Smooth muscle cell (in vitro differentiated cells): ENCODE measurements around the gene ZDHHC19. TPM values are rescaled to one million over a fixed set of nuclear protein-coding genes. Genes with fewer than 3 reads are reported as not detected.

ENCODE experiments used
- DNase-seq: peaks from one replicate; lab custom pipeline; 2025; ENCODE audit not compliant: unreplicated experiment; lab: John Stamatoyannopoulos, UW
- H2AFZ ChIP-seq: fragments of 200-600 bp; sonication (generic); 2 replicates; pipeline ENCODE4 v1.6.0; 2016; ENCODE audit warnings: antibody characterized with exemption, low read depth, mild to moderate bottlenecking
- H3F3A ChIP-seq: fragments of 200-600 bp; sonication (generic); 2 replicates; pipeline ENCODE4 v1.6.0; 2017; ENCODE audit warnings: antibody characterized with exemption, low read depth
- H3K27ac ChIP-seq: fragments of 200-600 bp; sonication (generic); 2 replicates; pipeline ENCODE4 v1.5.1; 2016; ENCODE audit warnings: low read depth, mild to moderate bottlenecking
- H3K27me3 ChIP-seq: fragments of 200-600 bp; sonication (generic); 2 replicates; pipeline ENCODE4 v1.6.1; 2016; ENCODE audit warnings: low read depth, mild to moderate bottlenecking
- H3K36me3 ChIP-seq: fragments of 200-600 bp; sonication (generic); 2 replicates; pipeline ENCODE4 v1.5.1; 2016; ENCODE audit warnings: low read depth
- H3K4me1 ChIP-seq: fragments of 200-600 bp; sonication (generic); 2 replicates; pipeline ENCODE4 v1.5.1; 2016; ENCODE audit warnings: low read depth
- H3K4me2 ChIP-seq: fragments of 200-600 bp; sonication (generic); 2 replicates; pipeline ENCODE4 v1.6.0; 2016; ENCODE audit warnings: mild to moderate bottlenecking
- H3K4me3 ChIP-seq: fragments of 200-600 bp; sonication (generic); 2 replicates; pipeline ENCODE4 v1.5.1; 2016; ENCODE audit warnings: mild to moderate bottlenecking
- H3K79me2 ChIP-seq: fragments of 200-600 bp; sonication (generic); 2 replicates; pipeline ENCODE4 v1.6.0; 2016; ENCODE audit warnings: low read depth, mild to moderate bottlenecking
- H3K9ac ChIP-seq: fragments of 200-600 bp; sonication (generic); 2 replicates; pipeline ENCODE4 v1.6.0; 2016; ENCODE audit warnings: low read depth
- H3K9me3 ChIP-seq: fragments of 200-600 bp; sonication (generic); replicated peaks from 2 replicates; pipeline ENCODE4 v1.5.1; 2016; ENCODE audit warnings: low read depth
- H4K20me1 ChIP-seq: fragments of 200-600 bp; sonication (generic); 2 replicates; pipeline ENCODE4 v1.6.0; 2016; ENCODE audit warnings: low read depth
- WGBS: methylation state at CpG from one replicate; pipeline ENCODE4 v1.1.7; 2016; ENCODE audit warnings: low lambda C conversion rate; 5-methylcytosine and 5-hydroxymethylcytosine counted together
- polyA plus RNA-seq: library from polyadenylated mRNA; unstranded; fragments of >200 nt; fragmentation: Nextera tagmentation; extraction: Ambion mirVana; gene quantifications from 2 replicates; pipeline ENCODE4 v1.2.1, GENCODE V29; 2016
- total RNA-seq: library from RNA; depleted of rRNA; stranded (reverse); fragments of >200 nt; gene quantifications from 2 replicates; pipeline ENCODE4 v1.2.3, GENCODE V29; 2014
- TF ChIP-seq, protein P1 (sequence below): fragments of 200-600 bp; sonication (generic); IDR thresholded peaks from 2 replicates; pipeline ENCODE4 v1.5.1; 2017; ENCODE audit warnings: borderline replicate concordance, mild to moderate bottlenecking, antibody characterized with exemption; ENCODE audit not compliant: insufficient read depth, poor library complexity, severe bottlenecking

The ZDHHC19 gene
- total and polyA plus RNA-seq, 2 experiments from 2014 or later, result not detected

DNA sequence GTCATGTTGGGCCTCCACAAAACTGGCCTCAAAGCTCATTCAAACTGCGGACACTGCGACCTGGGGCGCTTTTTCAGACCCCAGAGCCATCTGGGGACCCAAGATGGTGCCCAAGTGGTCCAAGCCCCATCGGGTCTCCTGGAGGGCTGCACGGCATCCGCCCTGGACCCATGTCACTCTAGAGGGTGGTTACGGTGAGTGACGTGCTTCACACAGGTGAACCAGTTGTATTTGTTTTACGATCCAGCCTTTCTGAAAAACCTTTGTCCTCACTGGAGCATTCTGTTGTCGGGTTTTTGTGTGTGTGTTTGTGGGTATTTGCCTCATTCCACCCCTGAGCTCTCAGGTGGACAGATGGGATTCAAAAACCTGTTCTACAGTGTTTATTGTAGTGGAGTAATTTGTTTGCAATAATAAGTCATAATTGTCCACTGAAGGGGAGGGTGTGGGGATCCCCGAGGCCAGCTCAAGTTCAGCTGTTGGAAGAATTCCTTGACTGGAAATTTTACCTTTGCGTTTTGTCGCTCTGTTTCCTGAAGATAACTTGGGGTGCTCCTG lies 7.0 kb upstream of the ZDHHC19 start:
- Histone ChIP-seq H3K9ac (no peak overlapping the region), H3K27me3 (peaks cover 9% of the 10 kb centered on the region), H3K9me3 (no peaks in the 10 kb centered on the region), H3F3A (no peaks in the 10 kb centered on the region), H4K20me1 (no peaks in the 10 kb centered on the region), H3K27ac (no peak overlapping the region), H2AFZ (no peak overlapping the region), H3K36me3 (no peaks in the 10 kb centered on the region), H3K4me1 (peaks cover 3% of the 10 kb centered on the region), H3K4me3 (no peak overlapping the region), H3K4me2 (no peak overlapping the region), H3K79me2 (no peaks in the 10 kb centered on the region)
- WGBS, result 92% methylated on average over 13 of the region's 13 CpGs
- TF ChIP-seq, protein P1, sequence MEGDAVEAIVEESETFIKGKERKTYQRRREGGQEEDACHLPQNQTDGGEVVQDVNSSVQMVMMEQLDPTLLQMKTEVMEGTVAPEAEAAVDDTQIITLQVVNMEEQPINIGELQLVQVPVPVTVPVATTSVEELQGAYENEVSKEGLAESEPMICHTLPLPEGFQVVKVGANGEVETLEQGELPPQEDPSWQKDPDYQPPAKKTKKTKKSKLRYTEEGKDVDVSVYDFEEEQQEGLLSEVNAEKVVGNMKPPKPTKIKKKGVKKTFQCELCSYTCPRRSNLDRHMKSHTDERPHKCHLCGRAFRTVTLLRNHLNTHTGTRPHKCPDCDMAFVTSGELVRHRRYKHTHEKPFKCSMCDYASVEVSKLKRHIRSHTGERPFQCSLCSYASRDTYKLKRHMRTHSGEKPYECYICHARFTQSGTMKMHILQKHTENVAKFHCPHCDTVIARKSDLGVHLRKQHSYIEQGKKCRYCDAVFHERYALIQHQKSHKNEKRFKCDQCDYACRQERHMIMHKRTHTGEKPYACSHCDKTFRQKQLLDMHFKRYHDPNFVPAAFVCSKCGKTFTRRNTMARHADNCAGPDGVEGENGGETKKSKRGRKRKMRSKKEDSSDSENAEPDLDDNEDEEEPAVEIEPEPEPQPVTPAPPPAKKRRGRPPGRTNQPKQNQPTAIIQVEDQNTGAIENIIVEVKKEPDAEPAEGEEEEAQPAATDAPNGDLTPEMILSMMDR, result no peak
- DNase-seq, result no peak

DNA sequence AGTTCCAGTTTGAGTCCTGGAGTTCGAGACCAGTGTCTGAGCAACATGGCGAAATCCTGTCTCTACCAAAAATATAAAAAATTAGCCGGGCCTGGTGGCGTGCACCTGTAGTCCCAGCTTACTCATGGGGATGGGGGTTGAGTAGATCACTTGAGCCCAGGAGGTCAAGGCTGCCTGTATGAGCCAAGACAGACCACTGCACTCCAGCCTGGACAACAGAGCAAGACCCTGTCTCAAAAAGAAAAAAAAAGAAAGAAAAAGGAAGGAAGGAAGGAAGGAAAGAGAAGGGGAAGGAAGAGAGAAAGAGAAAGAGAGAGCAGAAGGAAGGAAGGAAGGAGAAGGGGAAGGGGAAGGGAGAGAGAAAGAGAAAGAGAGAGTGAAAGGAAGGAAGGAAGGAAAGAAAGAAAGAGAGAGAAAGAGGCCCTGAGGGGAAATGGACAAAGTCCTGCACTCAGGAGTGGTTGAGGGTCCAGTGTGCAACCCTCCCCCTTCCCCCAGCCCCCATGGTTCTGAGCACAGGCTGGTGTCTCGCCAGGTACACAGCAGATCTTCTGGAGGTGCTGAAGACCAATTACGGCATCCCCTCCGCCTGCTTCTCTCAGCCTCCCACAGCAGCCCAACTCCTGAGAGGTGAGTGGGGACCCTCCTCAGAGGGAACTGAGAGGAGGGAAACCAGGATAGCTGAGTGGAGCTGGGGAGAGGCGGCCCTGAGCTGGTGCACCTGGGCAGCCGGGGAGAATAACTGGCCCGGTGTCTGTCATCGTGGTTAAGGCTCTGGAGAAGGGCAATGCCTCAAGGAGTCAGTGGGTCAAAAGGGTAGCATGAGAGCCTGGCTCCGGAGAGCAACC lies 6.3 kb upstream of the ZDHHC19 start:
- no peaks in the 10 kb centered on the region for H4K20me1 ChIP-seq
- no peaks in the 10 kb centered on the region for H3K79me2 ChIP-seq
- H3K9ac ChIP-seq, result no peak overlapping the region
- no peaks in the 10 kb centered on the region for H3K9me3 ChIP-seq
- no peak for DNase-seq
- H2AFZ ChIP-seq, result no peak overlapping the region
- peaks cover 3% of the 10 kb centered on the region for H3K4me1 ChIP-seq
- H3K27me3 ChIP-seq, result peaks cover 9% of the 10 kb centered on the region
- H3F3A ChIP-seq, result no peaks in the 10 kb centered on the region
- 96% methylated on average over 12 of the region's 12 CpGs for WGBS
- no peak overlapping the region for H3K27ac ChIP-seq
- H3K36me3 ChIP-seq, result no peaks in the 10 kb centered on the region
- no peak overlapping the region for H3K4me3 ChIP-seq
- TF ChIP-seq, protein P1, result no peak
- H3K4me2 ChIP-seq, result no peak overlapping the region

DNA sequence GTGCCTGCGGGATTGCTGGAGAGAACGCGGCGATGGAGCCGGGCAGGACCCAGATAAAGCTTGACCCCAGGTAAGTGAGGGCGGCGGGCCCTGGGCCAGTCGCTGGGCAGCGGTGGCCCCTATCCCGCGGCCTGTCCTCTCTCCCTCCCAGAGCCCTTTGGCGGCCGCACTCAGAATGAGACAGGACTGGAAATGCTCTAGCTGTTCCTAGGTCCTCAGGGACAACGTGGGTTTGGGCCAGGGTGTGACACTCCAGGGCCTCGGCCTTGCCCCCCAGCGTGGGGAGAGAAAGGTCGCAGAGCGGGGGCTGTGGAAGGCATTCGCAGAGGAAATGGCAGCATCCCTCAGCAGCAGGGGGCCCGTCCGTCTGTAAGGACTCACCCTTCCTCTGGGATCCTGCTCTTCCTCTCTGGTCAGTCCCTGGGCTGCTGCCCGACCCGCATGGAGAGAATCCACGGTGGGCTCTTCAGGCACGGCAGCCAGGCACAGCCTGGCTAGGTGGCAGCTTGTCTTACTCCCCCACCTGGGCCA lies 5.5 kb upstream of the ZDHHC19 start:
- no peak overlapping the region for H3K4me3 ChIP-seq
- DNase-seq, result no peak
- H2AFZ ChIP-seq, result no peak overlapping the region
- no peaks in the 10 kb centered on the region for H3K36me3 ChIP-seq
- H3F3A ChIP-seq, result no peaks in the 10 kb centered on the region
- H3K27ac ChIP-seq, result no peak overlapping the region
- H3K9ac ChIP-seq, result no peak overlapping the region
- peaks cover 9% of the 10 kb centered on the region for H3K27me3 ChIP-seq
- WGBS, result 45% methylated on average over 20 of the region's 25 CpGs
- H3K79me2 ChIP-seq, result no peaks in the 10 kb centered on the region
- TF ChIP-seq, protein P1, result no peak
- H3K4me1 ChIP-seq, result peaks cover 3% of the 10 kb centered on the region
- H4K20me1 ChIP-seq, result no peaks in the 10 kb centered on the region
- no peak overlapping the region for H3K4me2 ChIP-seq
- H3K9me3 ChIP-seq, result no peaks in the 10 kb centered on the region
